ENCODE results near the gene SPATA4. TPM values are rescaled to one million over a fixed set of nuclear protein-coding genes. Genes with fewer than 3 reads are reported as not detected.
A peak's percentile ranks its signal among the peaks of the same experiment; 100 is the strongest.

The SPATA4 gene
- polyA plus RNA-seq, 1 experiment = 0.09 TPM

GRCh38 chr4:176187624-176188023 lies 7.8 kb downstream of the SPATA4 start:
- H3K27me3 ChIP-seq (ENCODE audit: control insufficient read depth, insufficient read depth, low read length) = no peaks in the 10 kb centered on the region
- no peaks in the 10 kb centered on the region for H3K9me3 ChIP-seq (ENCODE audit: control insufficient read depth, insufficient read depth, low read length)
- TF ChIP-seq CTCF (IDR thresholded peaks at IDR 0.05; ENCODE audit: low read depth, low read length) = no peak
- CTCF ChIA-PET = no interaction called here
- no peak for DNase-seq (ENCODE audit: low read depth, low spot score)
- H3K4me3 ChIP-seq (ENCODE audit: low read depth, low read length) = no peak overlapping the region
- POLR2A ChIA-PET = no interaction called here
- H3K27ac ChIP-seq (ENCODE audit: low read depth, low read length) = no peak overlapping the region

GRCh38 chr4:176186671-176187395 lies 8.6 kb downstream of the SPATA4 start:
- CTCF ChIA-PET = no interaction called here
- Histone ChIP-seq H3K9me3 (ENCODE audit: control insufficient read depth, insufficient read depth, low read length) (no peaks in the 10 kb centered on the region), H3K27me3 (ENCODE audit: control insufficient read depth, insufficient read depth, low read length) (no peaks in the 10 kb centered on the region), H3K27ac (ENCODE audit: low read depth, low read length) (no peak overlapping the region), H3K4me3 (ENCODE audit: low read depth, low read length) (no peak overlapping the region)
- DNase-seq (ENCODE audit: low read depth, low spot score) = no peak
- POLR2A ChIA-PET = no interaction called here
- no peak for TF ChIP-seq CTCF (IDR thresholded peaks at IDR 0.05; ENCODE audit: low read depth, low read length)

- no peak for DNase-seq (ENCODE audit: low read depth, low spot score)
- TF ChIP-seq CTCF (IDR thresholded peaks at IDR 0.05; ENCODE audit: low read depth, low read length) = no peak
- ChIA-PET POLR2A (no interaction called here), CTCF (no interaction called here)
- H3K27me3 ChIP-seq (ENCODE audit: control insufficient read depth, insufficient read depth, low read length) = no peaks in the 10 kb centered on the region
- H3K9me3 ChIP-seq (ENCODE audit: control insufficient read depth, insufficient read depth, low read length) = no peaks in the 10 kb centered on the region
- H3K4me3 ChIP-seq (ENCODE audit: low read depth, low read length) = no peak overlapping the region
- H3K27ac ChIP-seq (ENCODE audit: low read depth, low read length) = no peak overlapping the region
Observed at GRCh38 chr4:176186067-176186466, 9.3 kb downstream of the SPATA4 start.

- DNase-seq (ENCODE audit: low read depth, low spot score) = peak; percentile 48
- ChIA-PET CTCF (no interaction called here), POLR2A (no interaction called here)
- H3K27ac ChIP-seq (ENCODE audit: low read depth, low read length) = no peak overlapping the region
- no peaks in the 10 kb centered on the region for H3K27me3 ChIP-seq (ENCODE audit: control insufficient read depth, insufficient read depth, low read length)
- no peak for TF ChIP-seq CTCF (IDR thresholded peaks at IDR 0.05; ENCODE audit: low read depth, low read length)
- H3K9me3 ChIP-seq (ENCODE audit: control insufficient read depth, insufficient read depth, low read length) = no peaks in the 10 kb centered on the region
- H3K4me3 ChIP-seq (ENCODE audit: low read depth, low read length) = no peak overlapping the region
Observed at GRCh38 chr4:176185051-176185450, 10.3 kb downstream of the SPATA4 start.

GRCh38 chr4:176163041-176163440 lies 32.3 kb downstream of the SPATA4 start:
- no peak overlapping the region for H3K27ac ChIP-seq (ENCODE audit: low read depth, low read length)
- ChIA-PET POLR2A (no interaction called here), CTCF (no interaction called here)
- H3K9me3 ChIP-seq (ENCODE audit: control insufficient read depth, insufficient read depth, low read length) = no peaks in the 10 kb centered on the region
- no peak for TF ChIP-seq CTCF (IDR thresholded peaks at IDR 0.05; ENCODE audit: low read depth, low read length)
- H3K27me3 ChIP-seq (ENCODE audit: control insufficient read depth, insufficient read depth, low read length) = no peaks in the 10 kb centered on the region
- no peak overlapping the region for H3K4me3 ChIP-seq (ENCODE audit: low read depth, low read length)
- DNase-seq (ENCODE audit: low read depth, low spot score) = no peak
